Upper lobe of left lung (tissue), 4 donors: Measurements from ENCODE around the gene PPM1M.

Experiments used
- CTCF ChIP-seq, 6 experiments: fragments of 450-650 bp in 4 of 6; fragments of 200-600 bp in 2 of 6; sonication (generic) in 2 of 6; IDR thresholded peaks; one replicate each; pipeline ENCODE4 v1.5.1; 2016 to 2019; ENCODE audit warnings: antibody characterized with exemption in 6 of 6
- EP300 ChIP-seq, 4 donors: sonication (generic); formaldehyde crosslinking; IDR thresholded peaks; one replicate each; pipeline ENCODE4 v1.5.1; 2017; ENCODE audit warnings: antibody characterized with exemption in 4 of 4, control low read depth in 2 of 4
- POLR2A ChIP-seq, 4 donors: fragments of 450-650 bp; IDR thresholded peaks; one replicate each; pipeline ENCODE4 v1.5.1; 2016 to 2017; ENCODE audit warnings: antibody characterized with exemption in 4 of 4, mild to moderate bottlenecking in 2 of 4

DNA sequence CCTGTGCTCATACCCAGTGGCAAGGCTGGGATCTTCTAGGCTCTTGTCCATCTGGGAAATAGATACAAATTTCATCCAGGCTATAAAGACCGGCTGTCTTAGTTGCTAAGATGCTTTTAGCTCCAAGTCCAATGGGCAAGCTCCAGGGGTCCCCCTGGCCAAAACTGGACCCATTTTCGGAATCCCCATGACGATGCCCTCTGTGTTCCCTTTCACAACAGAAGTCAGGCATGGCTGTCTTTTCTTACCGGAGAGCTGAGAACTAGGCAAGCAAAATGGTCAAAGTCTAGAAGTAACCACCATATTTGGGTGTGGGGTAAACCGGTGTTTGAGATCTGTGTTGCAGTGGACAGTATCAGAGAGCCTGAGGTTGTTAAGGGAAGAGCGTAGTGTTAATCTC lies 43.1 kb downstream of the PPM1M start:
- TF ChIP-seq CTCF (IDR thresholded peaks at IDR 0.05) = no peak
- no peak for TF ChIP-seq EP300 (IDR thresholded peaks at IDR 0.05)
- TF ChIP-seq POLR2A (IDR thresholded peaks at IDR 0.05) = no peak
